Measurements from ENCODE around the gene MAMDC4.

Gene MAMDC4

DNA sequence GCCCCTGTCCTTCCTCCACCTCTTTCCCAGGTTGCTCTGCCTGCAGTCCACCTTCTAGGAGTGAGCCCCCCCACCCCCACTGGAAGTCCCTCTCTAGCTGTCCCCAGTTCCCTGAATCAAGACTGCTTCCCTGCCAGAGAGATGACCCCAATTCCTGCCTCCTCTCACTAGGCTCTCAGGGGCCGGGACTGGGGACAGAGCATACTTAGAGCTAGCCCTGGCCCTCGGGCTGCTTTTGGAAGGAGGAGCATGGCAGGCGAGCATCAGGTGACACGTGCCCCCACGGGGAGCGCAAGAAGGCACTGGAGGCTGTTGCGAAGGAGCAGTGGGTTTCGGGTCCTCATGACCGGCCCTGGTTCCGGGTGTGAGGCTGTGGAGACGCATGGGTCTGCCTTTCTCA lies 43.9 kb downstream of the MAMDC4 start:
- DNase-seq: no peak

DNA sequence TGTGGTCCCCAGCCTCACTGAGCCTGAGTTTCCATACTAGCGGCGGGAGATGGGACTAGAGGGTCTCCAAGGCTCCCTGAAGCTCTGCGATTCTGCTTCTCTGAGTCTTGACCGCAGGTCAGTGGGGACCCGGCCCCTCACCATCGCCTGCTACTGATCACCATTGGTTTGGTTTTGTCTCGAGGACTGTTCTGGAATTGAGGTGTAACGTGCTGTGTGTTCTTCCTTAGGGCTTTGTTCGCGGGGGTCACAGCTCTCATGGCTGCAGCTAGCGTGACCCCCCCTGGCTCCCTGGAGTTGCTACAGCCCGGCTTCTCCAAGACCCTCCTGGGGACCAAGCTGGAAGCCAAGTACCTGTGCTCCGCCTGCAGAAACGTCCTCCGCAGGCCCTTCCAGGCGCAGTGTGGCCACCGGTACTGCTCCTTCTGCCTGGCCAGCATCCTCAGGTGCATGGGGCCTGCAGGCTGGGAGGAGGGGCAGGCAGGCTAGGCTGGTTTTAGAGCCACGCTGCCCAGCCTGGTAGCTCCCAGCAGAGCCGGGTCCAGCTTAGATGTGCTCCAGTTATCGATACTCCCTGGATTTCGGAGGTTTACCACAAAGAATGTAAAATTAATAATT lies 46.4 kb downstream of the MAMDC4 start:
- no peak for DNase-seq

DNA sequence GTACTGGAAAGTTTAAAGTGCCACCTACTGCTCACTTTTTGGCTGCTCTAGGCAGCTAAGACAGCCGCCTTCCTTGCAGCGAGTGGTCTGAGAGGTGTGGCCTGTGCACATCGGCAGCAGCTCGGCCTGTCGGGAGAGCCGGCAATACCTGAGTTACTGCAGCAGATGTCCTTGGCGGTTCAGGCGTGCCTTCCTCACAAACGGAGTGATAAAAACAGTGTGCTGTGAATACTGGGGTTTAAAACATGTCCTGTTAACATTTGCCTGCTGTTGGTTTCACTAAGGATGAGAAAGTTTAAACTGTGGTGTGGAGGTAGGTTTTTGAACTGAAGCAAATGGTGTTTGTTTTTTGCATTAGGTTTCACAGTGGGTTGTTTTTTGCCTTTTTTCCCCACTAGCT lies 47.0 kb downstream of the MAMDC4 start:
- no peak for DNase-seq

DNA sequence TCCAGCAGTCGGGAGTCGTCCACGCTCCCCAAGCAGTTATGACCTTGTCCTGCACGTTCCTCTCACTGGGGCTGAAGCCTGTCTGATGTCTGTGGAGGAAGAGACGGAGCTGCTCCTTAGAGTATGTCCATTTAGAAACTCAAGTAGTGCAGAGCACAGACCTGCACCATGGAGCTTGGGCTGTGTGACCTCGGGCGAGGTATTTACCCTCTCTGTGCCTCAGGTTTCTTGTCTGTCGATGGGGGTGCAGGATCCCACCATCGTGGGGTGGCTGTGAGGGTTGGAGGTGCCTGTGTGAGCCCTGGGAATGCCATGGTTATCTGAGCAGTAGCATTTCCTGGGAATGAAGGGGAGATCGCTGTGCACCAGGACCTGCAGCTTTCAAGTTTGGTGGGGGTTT lies 48.4 kb downstream of the MAMDC4 start:
- no peak for DNase-seq

DNA sequence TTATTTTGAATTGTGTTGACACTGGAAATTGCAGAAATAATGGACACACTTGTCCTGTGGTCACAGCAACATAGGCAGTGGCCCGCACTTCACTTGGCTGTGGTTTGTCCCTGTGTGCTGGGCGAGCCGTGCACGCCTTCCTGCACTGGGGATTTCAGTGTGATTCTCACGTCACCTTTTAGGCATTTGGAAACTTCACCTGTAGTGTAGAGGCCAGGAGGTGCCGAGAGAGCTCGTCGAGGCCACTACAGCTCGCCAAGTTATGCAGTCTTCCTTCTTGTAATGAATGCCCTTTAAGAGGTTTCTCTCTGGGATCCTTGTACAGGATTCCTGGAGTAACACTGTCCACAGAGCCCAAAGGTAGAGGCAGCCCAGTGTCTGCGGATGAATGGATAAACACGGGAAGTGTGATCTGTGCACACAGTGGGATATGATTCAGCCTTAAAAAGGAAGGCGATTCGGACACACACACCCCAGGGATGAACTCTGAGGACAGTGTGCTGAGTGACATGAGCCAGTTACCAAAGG lies 48.9 kb downstream of the MAMDC4 start:
- DNase-seq: no peak

DNA sequence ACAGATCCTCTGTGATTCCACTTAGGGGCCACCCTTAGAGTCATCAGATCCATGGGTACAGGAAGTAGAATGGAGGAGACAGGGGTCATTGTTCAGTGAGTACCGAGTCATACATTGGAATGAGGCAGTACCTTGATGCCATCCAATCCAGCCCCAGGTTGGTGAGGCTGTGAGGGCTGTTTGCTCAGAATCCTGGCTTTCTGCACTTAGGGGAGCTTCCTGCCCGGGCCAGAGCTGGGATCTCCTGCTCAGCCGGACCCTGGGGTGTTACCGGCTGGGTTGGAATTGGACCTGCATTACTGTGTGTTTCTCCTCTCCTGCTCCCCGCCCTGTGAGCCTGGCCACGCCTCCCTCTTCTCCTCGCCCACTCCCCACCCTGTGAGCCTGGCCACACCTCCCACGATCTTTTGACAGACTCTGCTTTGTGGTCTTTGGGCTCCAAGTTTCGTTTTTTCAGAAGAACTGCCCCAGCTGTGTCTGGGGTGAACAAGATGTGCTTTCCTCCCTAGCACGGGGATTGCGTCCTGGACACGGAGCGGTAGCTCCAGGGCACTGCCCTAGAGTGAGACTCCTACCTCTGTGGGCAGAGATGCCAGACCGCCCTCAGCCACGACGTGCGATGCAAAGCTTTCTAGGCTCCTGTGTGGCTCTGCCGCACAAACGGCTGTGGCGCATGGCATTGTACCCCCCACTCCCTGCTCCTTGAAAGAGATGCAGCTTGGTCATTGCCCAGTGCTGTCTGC lies 49.5 kb downstream of the MAMDC4 start:
- DNase-seq: no peak

DNA sequence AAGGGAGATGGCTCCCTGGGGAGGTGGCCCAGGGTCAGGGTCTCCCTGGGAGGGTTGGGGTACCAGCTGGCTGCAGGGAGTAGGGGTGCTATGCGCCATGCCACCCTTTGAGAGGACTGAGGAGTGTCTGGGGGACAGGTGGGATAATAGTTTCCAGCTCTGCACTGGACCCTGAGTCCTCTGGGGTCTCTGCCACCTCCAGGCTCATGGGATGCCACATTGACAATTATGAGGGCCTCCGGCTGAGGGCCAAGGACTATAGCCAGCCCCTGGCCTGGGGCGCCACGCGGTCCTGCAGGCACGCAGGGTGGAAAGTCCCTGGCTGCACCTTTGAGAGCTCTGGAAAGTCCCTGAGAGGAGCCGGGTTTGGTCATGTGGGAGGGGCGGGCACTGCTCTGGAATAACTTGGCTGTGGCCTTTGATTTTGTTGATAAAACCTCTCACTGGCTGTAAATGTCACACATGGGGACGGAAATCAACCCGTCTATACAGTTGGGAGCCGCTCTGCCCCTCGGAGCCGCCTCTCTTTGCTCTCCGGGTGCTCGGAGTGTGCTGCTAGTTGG lies 50.2 kb downstream of the MAMDC4 start:
- no peak for DNase-seq

DNA sequence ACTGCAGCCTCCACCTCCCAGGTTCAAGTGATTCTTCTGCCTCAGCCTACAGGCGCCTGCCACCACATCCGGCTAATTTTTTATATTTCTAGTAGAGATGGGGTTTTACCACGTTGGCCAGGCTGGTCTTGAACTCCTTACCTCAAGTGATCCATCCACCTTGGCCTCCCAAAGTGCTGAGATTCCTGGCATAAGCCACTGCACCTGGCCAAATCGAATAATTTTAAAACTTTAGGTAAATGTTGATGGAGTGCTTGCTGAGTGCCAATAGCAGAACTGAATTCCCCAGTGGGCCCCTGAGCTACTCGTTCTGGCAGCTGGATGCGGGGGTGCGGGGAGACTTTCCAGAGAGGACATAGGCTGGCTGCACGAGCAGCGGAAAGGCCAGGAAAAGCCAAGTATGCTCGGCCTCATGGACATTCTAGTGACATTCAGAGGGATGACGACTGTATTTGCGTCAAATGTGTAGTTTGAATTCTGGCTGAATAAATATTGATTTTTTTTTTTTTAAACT lies 51.0 kb downstream of the MAMDC4 start:
- DNase-seq: no peak

DNA sequence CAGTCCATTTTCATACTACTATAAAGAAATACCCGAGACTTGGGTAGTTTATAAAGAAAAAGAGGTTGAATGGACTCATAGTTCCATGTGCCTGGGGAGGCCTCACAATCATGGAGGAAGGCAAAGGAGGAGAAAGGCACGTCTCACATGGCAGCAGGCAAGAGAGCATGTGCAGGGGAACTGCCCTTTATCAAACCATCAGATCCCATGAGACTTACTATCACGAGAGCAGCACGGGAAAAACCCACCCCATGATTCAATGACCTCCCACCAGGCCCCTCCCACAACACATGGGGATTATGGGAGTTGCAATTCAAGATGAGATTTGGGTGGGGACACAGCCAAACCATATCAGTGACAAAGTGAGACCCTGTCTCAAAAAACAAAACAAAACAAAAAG lies 54.1 kb downstream of the MAMDC4 start:
- no peak for DNase-seq

DNA sequence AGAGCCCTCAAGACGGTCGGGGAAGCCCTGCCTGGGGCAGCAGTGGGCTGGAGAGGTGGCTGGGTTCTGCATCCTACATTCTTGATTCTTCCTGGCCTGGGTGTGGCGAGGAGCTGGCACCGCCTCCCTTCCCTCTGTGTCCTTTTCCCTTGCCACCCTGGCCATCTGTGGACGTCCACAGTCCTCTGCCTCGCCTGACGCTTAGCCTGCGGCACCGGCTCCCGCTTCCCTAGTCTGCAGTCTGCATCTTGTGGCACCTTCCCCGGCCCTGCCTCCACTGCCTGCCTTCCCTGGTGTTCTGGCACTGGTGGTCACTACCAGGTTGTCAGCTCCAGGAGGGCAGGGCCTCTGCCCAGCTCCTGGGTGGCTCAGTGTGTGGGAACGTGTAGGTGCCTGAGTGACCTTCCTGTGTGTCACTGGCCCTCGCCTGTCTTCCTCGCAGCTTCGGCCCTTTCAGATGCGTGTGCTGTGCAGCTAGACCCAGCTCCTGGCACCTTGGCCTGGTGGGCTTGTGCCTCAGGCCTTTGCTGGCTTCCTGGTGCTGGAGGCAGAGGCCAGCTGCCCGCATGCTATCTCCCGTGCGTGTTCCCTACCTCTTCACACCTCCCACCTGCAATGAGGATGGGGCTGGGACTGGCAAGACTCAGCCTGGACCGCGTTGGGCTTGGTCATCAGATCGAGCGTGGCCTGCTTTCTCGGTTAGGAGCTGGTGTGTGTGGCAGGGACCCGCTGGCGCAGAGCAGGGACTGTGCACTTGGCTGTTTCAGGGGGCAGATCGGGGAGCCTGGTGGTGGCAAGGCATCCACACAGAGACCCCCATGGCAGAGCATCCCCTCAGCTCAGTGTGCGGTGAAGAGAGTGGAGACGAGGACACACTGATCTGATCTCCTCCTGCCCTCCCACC lies 55.1 kb downstream of the MAMDC4 start:
- no peak for DNase-seq
